ENCODE measurements around the gene MIS18BP1.
"Not testable (repeated sequence)": the region's sequence is repeated elsewhere in the genome, so short reads cannot be mapped to it uniquely, and the experiment has no call there.

Gene MIS18BP1

GRCh38 chr14:45246691-45247090 is 6.3 kb downstream of the MIS18BP1 start:
- H3K27ac ChIP-seq (ENCODE audit: low read length), result no peak overlapping the region
- no peaks in the 10 kb centered on the region for H3K27me3 ChIP-seq (ENCODE audit: control insufficient read depth, insufficient read depth, low read length)
- no peak for DNase-seq (ENCODE audit: low read depth, low spot score)
- no CpG with 5 or more reads among the region's 1 CpG for WGBS (ENCODE audit: insufficient coverage, insufficient read length)
- no peaks in the 10 kb centered on the region for H3K4me1 ChIP-seq (ENCODE audit: control insufficient read depth, insufficient read depth, low read length)
- H3K9me3 ChIP-seq (ENCODE audit: control insufficient read depth, insufficient read depth, low read length), result no peaks in the 10 kb centered on the region
- no peaks in the 10 kb centered on the region; the same call in 1 of the 2 replicates for H3K36me3 ChIP-seq (ENCODE audit: control insufficient read depth, insufficient read depth, low read length)
- H3K4me3 ChIP-seq (ENCODE audit: low read length), result no peak overlapping the region

GRCh38 chr14:45246151-45246550 is 6.9 kb downstream of the MIS18BP1 start:
- no peak overlapping the region for H3K27ac ChIP-seq (ENCODE audit: low read length)
- no peaks in the 10 kb centered on the region for H3K4me1 ChIP-seq (ENCODE audit: control insufficient read depth, insufficient read depth, low read length)
- WGBS (ENCODE audit: insufficient coverage, insufficient read length), result 100% methylated on average over 1 of the region's 3 CpGs
- no peak overlapping the region for H3K4me3 ChIP-seq (ENCODE audit: low read length)
- DNase-seq (ENCODE audit: low read depth, low spot score), result no peak
- H3K27me3 ChIP-seq (ENCODE audit: control insufficient read depth, insufficient read depth, low read length), result no peaks in the 10 kb centered on the region
- no peaks in the 10 kb centered on the region; the same call in 1 of the 2 replicates for H3K36me3 ChIP-seq (ENCODE audit: control insufficient read depth, insufficient read depth, low read length)
- H3K9me3 ChIP-seq (ENCODE audit: control insufficient read depth, insufficient read depth, low read length), result no peaks in the 10 kb centered on the region

DNA sequence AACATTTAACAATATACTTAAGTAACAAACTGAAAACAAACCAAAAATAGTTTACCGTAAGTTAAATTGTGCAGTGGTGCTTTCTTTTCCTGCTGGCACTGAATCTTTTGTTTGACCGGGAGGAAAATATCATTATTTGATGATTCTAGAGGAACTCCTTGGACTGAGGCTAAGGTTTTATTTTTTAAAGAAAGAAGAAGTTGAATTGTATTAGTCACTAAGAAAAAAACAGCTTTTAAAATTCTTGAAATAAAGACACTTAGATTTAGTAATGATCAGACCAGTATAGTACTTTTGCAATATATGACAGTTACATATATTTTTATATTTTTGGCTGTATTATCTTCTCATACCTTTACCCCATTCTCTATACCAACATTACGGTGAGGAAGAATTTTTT is 10.3 kb downstream of the MIS18BP1 start:
- no CpG with 5 or more reads among the region's 3 CpGs for WGBS (ENCODE audit: insufficient coverage, insufficient read length)
- Histone ChIP-seq H3K27me3 (ENCODE audit: control insufficient read depth, insufficient read depth, low read length) (no peaks in the 10 kb centered on the region), H3K27ac (ENCODE audit: low read length) (no peak overlapping the region)

DNA sequence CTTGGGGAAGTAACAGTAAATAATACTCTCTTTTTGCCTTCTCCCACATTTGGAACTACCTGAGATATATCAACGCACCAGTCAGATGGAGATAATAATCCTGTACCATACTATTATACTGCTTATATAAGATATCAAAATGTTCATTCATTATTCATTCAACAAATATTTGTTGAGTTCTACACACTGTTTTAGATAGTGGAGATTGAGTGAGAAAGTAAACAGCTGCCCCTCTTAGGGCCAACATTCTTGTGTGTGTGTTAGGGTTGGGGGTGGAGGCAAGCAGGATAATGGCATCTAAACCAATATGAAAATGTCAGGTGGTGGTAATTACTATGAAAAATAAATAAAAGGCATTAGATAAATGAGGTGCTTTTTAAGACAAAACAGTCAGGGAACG is 14.0 kb downstream of the MIS18BP1 start:
- Histone ChIP-seq H3K27ac (ENCODE audit: low read length) (no peak overlapping the region), H3K36me3 (ENCODE audit: control insufficient read depth, insufficient read depth, low read length) (no peaks in the 10 kb centered on the region; the same call in 1 of the 2 replicates)
- WGBS (ENCODE audit: insufficient coverage, insufficient read length), result no CpG with 5 or more reads among the region's 2 CpGs

More for the DNA sequence above, 10.3 kb downstream of the MIS18BP1 start:
- Histone ChIP-seq H3K4me1 (ENCODE audit: control insufficient read depth, insufficient read depth, low read length) (no peaks in the 10 kb centered on the region), H3K36me3 (ENCODE audit: control insufficient read depth, insufficient read depth, low read length) (no peaks in the 10 kb centered on the region; the same call in 1 of the 2 replicates), H3K4me3 (ENCODE audit: low read length) (no peak overlapping the region), H3K9me3 (ENCODE audit: control insufficient read depth, insufficient read depth, low read length) (no peaks in the 10 kb centered on the region)
- no peak for DNase-seq (ENCODE audit: low read depth, low spot score)

GRCh38 chr14:45227566-45227965 is 25.4 kb downstream of the MIS18BP1 start:
- Histone ChIP-seq H3K27ac (ENCODE audit: low read length) (no peak overlapping the region), H3K4me3 (ENCODE audit: low read length) (no peak overlapping the region), H3K9me3 (ENCODE audit: control insufficient read depth, insufficient read depth, low read length) (no peaks in the 10 kb centered on the region), H3K4me1 (ENCODE audit: control insufficient read depth, insufficient read depth, low read length) (no peaks in the 10 kb centered on the region), H3K36me3 (ENCODE audit: control insufficient read depth, insufficient read depth, low read length) (no peaks in the 10 kb centered on the region; the same call in 1 of the 2 replicates), H3K27me3 (ENCODE audit: control insufficient read depth, insufficient read depth, low read length) (no peaks in the 10 kb centered on the region)
- no peak for DNase-seq (ENCODE audit: low read depth, low spot score)
- no CpG with 5 or more reads among the region's 4 CpGs for WGBS (ENCODE audit: insufficient coverage, insufficient read length)

More for the DNA sequence above, 14.0 kb downstream of the MIS18BP1 start:
- Histone ChIP-seq H3K27me3 (ENCODE audit: control insufficient read depth, insufficient read depth, low read length) (no peaks in the 10 kb centered on the region), H3K4me1 (ENCODE audit: control insufficient read depth, insufficient read depth, low read length) (no peaks in the 10 kb centered on the region), H3K4me3 (ENCODE audit: low read length) (no peak overlapping the region), H3K9me3 (ENCODE audit: control insufficient read depth, insufficient read depth, low read length) (no peaks in the 10 kb centered on the region)
- DNase-seq (ENCODE audit: low read depth, low spot score), result no peak

GRCh38 chr14:45222485-45223262 is 30.3 kb downstream of the MIS18BP1 start:
- no peaks in the 10 kb centered on the region for H3K4me1 ChIP-seq (ENCODE audit: control insufficient read depth, insufficient read depth, low read length)
- no peaks in the 10 kb centered on the region for H3K27me3 ChIP-seq (ENCODE audit: control insufficient read depth, insufficient read depth, low read length)
- no CpG with 5 or more reads among the region's 3 CpGs for WGBS (ENCODE audit: insufficient coverage, insufficient read length)
- H3K36me3 ChIP-seq (ENCODE audit: control insufficient read depth, insufficient read depth, low read length), result no peaks in the 10 kb centered on the region; the same call in 1 of the 2 replicates
- H3K9me3 ChIP-seq (ENCODE audit: control insufficient read depth, insufficient read depth, low read length), result no peaks in the 10 kb centered on the region
- no peak overlapping the region for H3K4me3 ChIP-seq (ENCODE audit: low read length)
- no peak overlapping the region for H3K27ac ChIP-seq (ENCODE audit: low read length)
- no peak for DNase-seq (ENCODE audit: low read depth, low spot score)

GRCh38 chr14:45214341-45214740 is 38.7 kb downstream of the MIS18BP1 start:
- H3K27me3 ChIP-seq (ENCODE audit: control insufficient read depth, insufficient read depth, low read length); H3K9me3 ChIP-seq (ENCODE audit: control insufficient read depth, insufficient read depth, low read length); DNase-seq (ENCODE audit: low read depth, low spot score); H3K4me3 ChIP-seq (ENCODE audit: low read length); H3K36me3 ChIP-seq (ENCODE audit: control insufficient read depth, insufficient read depth, low read length); H3K27ac ChIP-seq (ENCODE audit: low read length); H3K4me1 ChIP-seq (ENCODE audit: control insufficient read depth, insufficient read depth, low read length): not testable (repeated sequence)
- WGBS (ENCODE audit: insufficient coverage, insufficient read length), result no CpG with 5 or more reads among the region's 6 CpGs

GRCh38 chr14:45213716-45214115 is 39.3 kb downstream of the MIS18BP1 start:
- H3K27ac ChIP-seq (ENCODE audit: low read length); H3K9me3 ChIP-seq (ENCODE audit: control insufficient read depth, insufficient read depth, low read length); H3K4me1 ChIP-seq (ENCODE audit: control insufficient read depth, insufficient read depth, low read length); H3K4me3 ChIP-seq (ENCODE audit: low read length); H3K27me3 ChIP-seq (ENCODE audit: control insufficient read depth, insufficient read depth, low read length); H3K36me3 ChIP-seq (ENCODE audit: control insufficient read depth, insufficient read depth, low read length); DNase-seq (ENCODE audit: low read depth, low spot score): not testable (repeated sequence)
- WGBS (ENCODE audit: insufficient coverage, insufficient read length), result no CpG with 5 or more reads among the region's 1 CpG

DNA sequence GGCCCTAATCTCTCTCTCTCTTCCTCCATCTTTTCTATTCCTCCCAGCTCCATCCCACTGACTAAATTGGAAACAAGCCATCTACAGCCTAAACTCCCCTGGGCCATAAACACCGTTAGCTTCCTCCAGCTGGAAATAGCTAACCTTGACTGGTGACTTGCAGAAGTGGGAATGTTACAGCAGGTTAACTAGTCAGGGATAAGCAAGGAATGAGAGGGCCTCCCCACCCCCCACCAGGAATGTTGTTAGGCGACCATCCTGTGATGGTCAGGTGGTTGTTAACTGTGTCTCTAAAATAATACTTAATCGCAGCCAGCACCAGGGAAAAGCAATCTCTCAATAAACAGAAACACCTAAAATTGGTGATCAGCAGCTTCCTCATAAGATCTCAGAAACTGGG is 40.8 kb downstream of the MIS18BP1 start:
- H3K9me3 ChIP-seq (ENCODE audit: control insufficient read depth, insufficient read depth, low read length), result no peaks in the 10 kb centered on the region
- DNase-seq (ENCODE audit: low read depth, low spot score), result no peak
- H3K27ac ChIP-seq (ENCODE audit: low read length), result no peak overlapping the region
- H3K4me1 ChIP-seq (ENCODE audit: control insufficient read depth, insufficient read depth, low read length), result peaks cover 3% of the 10 kb centered on the region
- H3K36me3 ChIP-seq (ENCODE audit: control insufficient read depth, insufficient read depth, low read length), result peaks cover 6% of the 10 kb centered on the region; the same call in 1 of the 2 replicates
- H3K27me3 ChIP-seq (ENCODE audit: control insufficient read depth, insufficient read depth, low read length), result no peaks in the 10 kb centered on the region
- no peak overlapping the region for H3K4me3 ChIP-seq (ENCODE audit: low read length)
- WGBS (ENCODE audit: insufficient coverage, insufficient read length), result no CpG with 5 or more reads among the region's 3 CpGs

- Histone ChIP-seq H3K36me3 (ENCODE audit: control insufficient read depth, insufficient read depth, low read length) (peaks cover 6% of the 10 kb centered on the region; the same call in 1 of the 2 replicates), H3K4me1 (ENCODE audit: control insufficient read depth, insufficient read depth, low read length) (peaks cover 3% of the 10 kb centered on the region), H3K27me3 (ENCODE audit: control insufficient read depth, insufficient read depth, low read length) (no peaks in the 10 kb centered on the region), H3K9me3 (ENCODE audit: control insufficient read depth, insufficient read depth, low read length) (no peaks in the 10 kb centered on the region), H3K4me3 (ENCODE audit: low read length) (no peak overlapping the region), H3K27ac (ENCODE audit: low read length) (no peak overlapping the region)
- no peak for DNase-seq (ENCODE audit: low read depth, low spot score)
- no CpG with 5 or more reads among the region's 1 CpG for whole genome bisulfite sequencing (ENCODE audit: insufficient coverage, insufficient read length)
These were observed 41.7 kb downstream of the MIS18BP1 start for GRCh38 chr14:45211295-45211694.

DNA sequence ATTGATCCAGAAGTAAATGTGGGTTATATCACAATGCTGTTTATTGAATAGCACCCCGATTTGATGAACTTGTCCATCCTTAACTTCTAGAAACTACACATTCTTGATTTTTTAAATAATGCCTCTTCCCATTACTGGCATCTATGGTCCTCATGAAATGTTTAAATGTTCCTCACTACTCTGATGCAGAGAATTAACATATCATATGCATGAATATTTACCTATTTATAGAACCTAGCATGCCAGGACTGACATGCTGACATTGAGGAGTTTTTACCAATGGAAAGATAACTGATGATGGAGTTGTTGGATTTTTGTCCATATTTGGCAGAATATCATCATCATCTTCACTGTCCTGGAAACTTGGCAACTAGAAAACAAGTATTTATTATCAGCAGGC is 42.8 kb downstream of the MIS18BP1 start:
- no peak for DNase-seq (ENCODE audit: low read depth, low spot score)
- no peak overlapping the region for H3K4me3 ChIP-seq (ENCODE audit: low read length)
- H3K9me3 ChIP-seq (ENCODE audit: control insufficient read depth, insufficient read depth, low read length), result no peaks in the 10 kb centered on the region
- H3K27me3 ChIP-seq (ENCODE audit: control insufficient read depth, insufficient read depth, low read length), result no peaks in the 10 kb centered on the region
- no peak overlapping the region for H3K27ac ChIP-seq (ENCODE audit: low read length)
- peaks cover 6% of the 10 kb centered on the region; the same call in 1 of the 2 replicates for H3K36me3 ChIP-seq (ENCODE audit: control insufficient read depth, insufficient read depth, low read length)
- WGBS (ENCODE audit: insufficient coverage, insufficient read length), result no CpG with 5 or more reads among the region's 1 CpG
- peaks cover 3% of the 10 kb centered on the region for H3K4me1 ChIP-seq (ENCODE audit: control insufficient read depth, insufficient read depth, low read length)
